Left lung (tissue), 10 donors: ENCODE results near the gene OLIG3. TPM values are rescaled to one million over a fixed set of nuclear protein-coding genes. Genes with fewer than 3 reads are reported as not detected.

Experiments used
- ATAC-seq: fragments of 200-7000 bp; cut with Tn5 transposase; one replicate; pipeline ENCODE4 v1.9.1; 2020; ENCODE audit warnings: moderate library complexity
- DNase-seq, 4 donors: peaks; one replicate each; pipeline ENCODE4 v3.0.0-alpha.2; 2013 to 2020
- H3K27ac ChIP-seq, 2 donors: fragments of 200-600 bp; sonication (generic) in 1 of 2; one replicate each; pipeline versions ENCODE4 v1.5.0 to v1.8.0; 2020 to 2021
- H3K27me3 ChIP-seq, 2 donors: fragments of 200-600 bp; sonication (generic) in 1 of 2; one replicate each; pipeline versions ENCODE4 v1.5.0 to v1.8.0; 2020 to 2021
- H3K36me3 ChIP-seq, 2 donors: fragments of 200-600 bp; sonication (generic) in 1 of 2; one replicate each; pipeline versions ENCODE4 v1.5.0 to v1.8.0; 2020 to 2021
- H3K4me1 ChIP-seq, 2 donors: fragments of 200-600 bp; one replicate each; pipeline ENCODE4 v1.8.0; 2021
- H3K4me3 ChIP-seq, 2 donors: fragments of 200-600 bp; sonication (generic) in 1 of 2; one replicate each; pipeline versions ENCODE4 v1.5.0 to v1.8.0; 2020 to 2021; ENCODE audit warnings: mild to moderate bottlenecking in 1 of 2
- H3K9me3 ChIP-seq, 2 donors: fragments of 200-600 bp; sonication (generic) in 1 of 2; one replicate each; pipeline versions ENCODE4 v1.5.0 to v1.8.0; 2020 to 2021
- intact Hi-C, 2 donors: fragments of 100-400 bp; cut with DNase I; formaldehyde crosslinking; loops; one replicate each; pipeline versions ENCODE4 v1.11.2 to v1.14.2; 2022
- polyA plus RNA-seq, 6 donors: library from polyadenylated mRNA; unstranded; fragments of 120-200 nt; gene quantifications; one replicate each; pipeline ENCODE4 v1.2.1, GENCODE V29; 2013; ENCODE audit not compliant: insufficient read length in 6 of 6
- total RNA-seq, 2 donors: library from RNA; stranded (reverse); fragmentation: NEBNext Ultra II Directional; extraction: Animal tissue kit (Norgen Biotek cat#: 25700); gene quantifications; one replicate each; pipeline ENCODE4 v1.2.1, GENCODE V29; 2021
- TF ChIP-seq, protein P1 (sequence below), 2 donors: fragments of 200-600 bp; sonication (generic) in 1 of 2; IDR thresholded peaks; one replicate each; pipeline versions ENCODE4 v1.5.0 to v1.8.0; 2021; ENCODE audit warnings: antibody characterized with exemption in 2 of 2
- donor health status: DM: no; HTN: yes; CAD: no.
- donor health status: DM: no; HTN: no; CAD: no.

Gene OLIG3
- total and polyA plus RNA-seq, 8 donors: not detected

DNA sequence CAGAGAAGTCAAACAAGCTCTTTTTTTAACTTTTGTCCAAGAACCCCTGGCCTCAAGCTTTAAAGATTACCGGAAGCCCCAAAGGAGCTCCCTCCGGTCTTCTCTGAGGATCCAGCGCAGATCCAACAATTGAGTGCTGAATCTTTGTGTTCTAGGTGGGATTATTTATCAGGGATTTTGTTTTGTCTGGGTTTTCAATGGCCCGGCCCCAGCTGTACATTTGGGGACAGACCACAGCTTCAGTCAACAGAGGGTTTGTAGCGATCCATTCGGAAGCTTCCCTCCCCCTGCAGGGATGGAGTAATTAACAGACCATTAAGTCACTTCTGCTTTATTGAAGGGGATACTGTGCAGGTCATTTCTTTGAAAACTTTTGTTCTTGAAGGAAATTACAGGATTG is 7.8 kb downstream of the OLIG3 start:
- no peak overlapping the region for H3K27ac ChIP-seq
- H3K4me3 ChIP-seq: no peak overlapping the region
- H3K4me1 ChIP-seq: peaks cover 5 to 19% of the 10 kb centered on the region in 2 donors
- intact Hi-C loops: no loop called here
- DNase-seq (no peak), ATAC-seq (no peak)
- no peaks in the 10 kb centered on the region for H3K36me3 ChIP-seq
- TF ChIP-seq, protein P1, sequence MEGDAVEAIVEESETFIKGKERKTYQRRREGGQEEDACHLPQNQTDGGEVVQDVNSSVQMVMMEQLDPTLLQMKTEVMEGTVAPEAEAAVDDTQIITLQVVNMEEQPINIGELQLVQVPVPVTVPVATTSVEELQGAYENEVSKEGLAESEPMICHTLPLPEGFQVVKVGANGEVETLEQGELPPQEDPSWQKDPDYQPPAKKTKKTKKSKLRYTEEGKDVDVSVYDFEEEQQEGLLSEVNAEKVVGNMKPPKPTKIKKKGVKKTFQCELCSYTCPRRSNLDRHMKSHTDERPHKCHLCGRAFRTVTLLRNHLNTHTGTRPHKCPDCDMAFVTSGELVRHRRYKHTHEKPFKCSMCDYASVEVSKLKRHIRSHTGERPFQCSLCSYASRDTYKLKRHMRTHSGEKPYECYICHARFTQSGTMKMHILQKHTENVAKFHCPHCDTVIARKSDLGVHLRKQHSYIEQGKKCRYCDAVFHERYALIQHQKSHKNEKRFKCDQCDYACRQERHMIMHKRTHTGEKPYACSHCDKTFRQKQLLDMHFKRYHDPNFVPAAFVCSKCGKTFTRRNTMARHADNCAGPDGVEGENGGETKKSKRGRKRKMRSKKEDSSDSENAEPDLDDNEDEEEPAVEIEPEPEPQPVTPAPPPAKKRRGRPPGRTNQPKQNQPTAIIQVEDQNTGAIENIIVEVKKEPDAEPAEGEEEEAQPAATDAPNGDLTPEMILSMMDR (IDR thresholded peaks at IDR 0.05): no peak
- peaks cover 80 to 91% of the 10 kb centered on the region in 2 donors for H3K27me3 ChIP-seq
- H3K9me3 ChIP-seq: no peaks in the 10 kb centered on the region

DNA sequence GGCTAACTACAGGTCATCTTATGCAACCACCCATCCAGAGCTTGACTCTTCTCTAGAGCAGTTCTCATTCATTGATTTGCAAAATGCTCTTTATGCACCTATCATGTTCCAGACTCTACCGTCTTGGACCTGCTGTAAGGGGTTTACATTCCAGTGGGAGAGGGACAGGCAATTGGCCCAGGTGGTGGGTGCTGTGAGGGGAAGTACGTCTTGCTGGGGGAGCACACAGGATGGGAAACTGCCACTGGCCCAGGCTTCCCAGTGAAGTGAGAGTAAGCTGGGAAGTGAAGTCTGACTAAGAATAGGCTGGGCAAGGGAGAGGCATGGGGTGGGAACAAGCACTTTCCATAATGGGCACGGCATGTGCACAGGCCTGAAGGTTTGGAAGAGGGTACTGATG is 13.8 kb downstream of the OLIG3 start:
- no peak overlapping the region for H3K4me3 ChIP-seq
- H3K4me1 ChIP-seq: no peaks in the 10 kb centered on the region
- intact Hi-C loops: no loop called here
- no peak for DNase-seq
- no peaks in the 10 kb centered on the region for H3K9me3 ChIP-seq
- TF ChIP-seq, protein P1 (IDR thresholded peaks at IDR 0.05): no peak
- peaks cover 20 to 71% of the 10 kb centered on the region in 2 donors for H3K27me3 ChIP-seq
- no peaks in the 10 kb centered on the region for H3K36me3 ChIP-seq
- ATAC-seq: no peak
- H3K27ac ChIP-seq: no peak overlapping the region

DNA sequence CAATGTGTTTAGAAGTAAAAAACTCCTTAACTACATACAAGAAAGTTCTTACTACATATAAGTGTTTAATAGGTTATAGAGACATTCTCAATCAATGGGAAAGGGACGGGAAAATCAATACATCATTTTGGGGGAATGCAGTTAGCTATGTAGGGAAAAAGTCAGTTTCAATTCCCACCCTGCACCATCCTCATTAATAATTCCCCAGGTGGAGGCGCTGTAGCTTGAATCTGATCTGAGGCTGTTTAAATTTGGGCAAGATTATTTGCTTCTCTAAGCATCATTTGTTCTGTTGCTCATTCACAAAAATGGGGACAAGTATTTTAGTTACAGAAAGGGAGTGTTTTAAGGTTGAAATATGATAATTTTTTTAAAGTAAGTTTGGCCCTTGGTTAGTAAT is 19.1 kb downstream of the OLIG3 start:
- Histone ChIP-seq H3K36me3 (no peaks in the 10 kb centered on the region), H3K27me3 (peaks cover 5 to 46% of the 10 kb centered on the region in 2 donors), H3K27ac (no peak overlapping the region), H3K4me1 (no peaks in the 10 kb centered on the region), H3K4me3 (no peak overlapping the region), H3K9me3 (no peaks in the 10 kb centered on the region)
- intact Hi-C loops: no loop called here
- no peak for ATAC-seq
- TF ChIP-seq, protein P1 (IDR thresholded peaks at IDR 0.05): no peak
- no peak for DNase-seq

DNA sequence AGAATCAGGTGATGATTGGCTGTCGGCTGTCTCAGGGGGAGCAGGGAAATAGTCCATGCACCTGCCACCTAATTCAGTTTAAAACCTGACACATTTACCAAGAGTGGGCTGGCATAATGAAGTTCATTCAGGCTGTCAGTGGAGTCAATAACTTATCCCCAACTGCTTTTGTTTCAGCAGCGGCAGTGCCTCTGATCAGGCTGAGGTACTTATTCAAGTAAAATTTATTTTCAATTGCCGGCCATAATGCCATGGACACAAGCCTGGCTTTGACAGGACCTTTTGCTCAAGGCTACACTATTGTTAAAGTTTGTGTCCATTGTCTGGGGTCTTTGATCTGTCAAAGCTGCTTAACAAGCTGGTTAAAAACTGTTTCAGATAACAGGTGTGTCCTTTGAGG is 20.6 kb downstream of the OLIG3 start:
- Histone ChIP-seq H3K4me3 (no peak overlapping the region), H3K27ac (no peak overlapping the region), H3K4me1 (no peaks in the 10 kb centered on the region), H3K27me3 (peaks cover 5 to 39% of the 10 kb centered on the region in 2 donors), H3K9me3 (no peaks in the 10 kb centered on the region), H3K36me3 (no peaks in the 10 kb centered on the region)
- no peak for DNase-seq
- intact Hi-C loops: no loop called here
- ATAC-seq: no peak
- TF ChIP-seq, protein P1 (IDR thresholded peaks at IDR 0.05): no peak

DNA sequence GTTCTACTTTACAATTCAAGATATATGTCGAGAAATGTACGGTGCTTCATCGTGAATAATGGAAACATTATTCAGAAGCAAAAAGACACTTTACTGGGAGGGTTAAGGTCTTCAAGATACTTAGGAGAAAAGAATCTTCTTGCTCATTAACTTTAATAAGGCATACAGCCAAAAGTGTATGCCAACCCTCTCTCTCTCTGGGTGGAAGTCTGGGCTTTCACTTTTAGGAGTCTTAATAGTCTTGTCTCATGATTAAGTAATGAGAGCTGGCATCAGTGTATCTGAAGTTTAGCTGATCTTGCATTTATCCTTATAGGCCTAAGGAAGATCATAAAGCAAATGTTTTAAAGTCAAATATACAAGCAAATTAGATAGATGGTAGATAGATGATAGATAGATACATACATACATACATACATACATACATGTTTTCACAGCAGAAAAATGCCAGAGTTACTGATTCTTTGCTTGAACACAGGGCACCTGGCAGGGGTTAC is 21.5 kb downstream of the OLIG3 start:
- intact Hi-C loops: no loop called here
- no peaks in the 10 kb centered on the region for H3K36me3 ChIP-seq
- no peaks in the 10 kb centered on the region for H3K9me3 ChIP-seq
- peaks cover 5 to 39% of the 10 kb centered on the region in 2 donors for H3K27me3 ChIP-seq
- no peaks in the 10 kb centered on the region for H3K4me1 ChIP-seq
- ATAC-seq: no peak
- DNase-seq: no peak
- TF ChIP-seq, protein P1 (IDR thresholded peaks at IDR 0.05): no peak
- H3K27ac ChIP-seq: no peak overlapping the region
- no peak overlapping the region for H3K4me3 ChIP-seq
